GM11168 (cell line): ENCODE data around the gene C18orf63.
"Not testable (repeated sequence)": the region's sequence is repeated elsewhere in the genome, so short reads cannot be mapped to it uniquely, and the experiment has no call there.

ENCODE experiments used
- in situ Hi-C: fragments of 300-500 bp; cut with MboI; formaldehyde crosslinking; loops from one replicate; pipeline ENCODE4 v1.12.0; 2022; ENCODE audit warnings: low sequenced_read_pairs; ENCODE audit not compliant: unreplicated experiment

C18orf63 gene

DNA sequence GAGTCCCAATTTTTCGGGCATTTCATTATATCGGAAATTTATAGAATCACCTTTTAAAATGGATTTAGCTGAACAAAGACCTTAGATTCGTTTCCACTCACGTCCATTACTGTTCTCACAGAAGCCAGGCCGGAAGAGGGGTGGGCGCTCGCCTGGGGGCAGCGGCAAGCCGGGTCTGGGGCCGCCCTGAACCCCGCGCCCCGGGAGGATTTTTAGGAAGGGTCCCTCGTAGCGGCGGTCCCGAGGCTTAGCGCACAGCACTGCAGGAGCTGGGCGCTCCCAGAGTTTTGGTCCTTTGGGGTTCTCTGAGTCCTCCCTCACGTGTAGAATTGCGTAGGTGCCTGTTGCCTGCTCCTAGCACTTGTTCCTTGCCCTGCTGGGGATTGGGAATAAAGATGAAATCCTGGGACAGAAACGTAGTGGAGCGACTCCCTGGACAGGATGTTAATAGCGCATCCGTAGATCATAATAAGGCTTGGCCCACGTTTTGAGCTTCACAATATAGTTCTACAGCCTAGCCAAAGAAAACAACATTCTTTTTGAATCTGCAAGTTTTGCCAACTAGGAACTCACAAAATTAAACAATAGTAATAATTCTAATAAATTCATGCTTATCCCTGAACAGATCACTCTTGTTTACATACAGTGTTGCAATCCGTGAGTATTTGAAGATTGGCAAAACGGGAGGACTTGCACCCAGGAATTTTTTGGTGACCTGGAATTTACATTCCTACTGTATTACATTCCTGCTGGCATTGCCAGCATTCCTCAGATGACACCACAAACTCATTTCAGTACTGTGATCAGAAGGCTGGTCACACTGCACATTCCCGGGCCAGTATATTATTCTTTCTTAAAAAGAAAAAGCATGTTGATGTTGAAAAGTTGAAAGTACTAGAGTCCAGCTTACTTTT lies 875 bp downstream of the C18orf63 start:
- in situ Hi-C loops, result no loop called here

DNA sequence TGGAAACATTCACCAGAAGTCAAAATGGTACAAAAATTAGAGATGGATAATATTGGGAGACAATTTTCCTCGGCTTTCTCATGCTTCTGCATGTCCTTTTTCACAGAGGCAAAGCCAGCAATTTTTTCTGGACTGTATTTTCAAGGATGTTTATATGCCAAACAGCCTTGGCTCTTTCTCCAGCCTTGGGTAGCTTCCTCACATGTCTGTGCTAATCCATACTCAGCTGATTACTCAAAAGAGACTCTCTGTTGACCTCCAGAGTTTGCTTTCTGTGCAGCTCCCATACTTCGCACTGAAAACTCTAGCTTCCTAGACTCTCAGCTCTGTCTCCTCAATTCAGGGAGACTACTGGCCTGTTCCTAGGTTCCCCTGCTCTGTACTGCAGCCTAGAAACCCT lies 10.6 kb downstream of the C18orf63 start:
- in situ Hi-C loops, result no loop called here

DNA sequence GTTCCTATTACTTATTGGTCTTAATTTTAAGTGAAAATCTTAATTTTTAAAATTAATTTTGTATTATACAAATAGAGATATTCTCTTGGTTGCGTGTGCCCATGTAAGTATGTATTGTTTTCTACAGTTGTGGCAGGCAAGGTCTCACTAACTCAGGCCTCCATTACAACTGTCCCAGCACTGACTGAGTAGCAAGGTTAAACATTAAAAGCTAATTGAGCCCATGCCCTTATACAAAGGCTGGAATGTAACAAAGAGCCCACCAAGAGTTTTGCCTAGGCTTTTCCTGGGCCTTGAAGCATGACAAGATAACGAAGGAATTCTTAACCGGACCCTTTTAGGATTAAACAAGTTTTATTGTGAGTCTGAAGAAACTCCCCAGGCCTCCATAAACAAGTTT lies 11.2 kb downstream of the C18orf63 start:
- in situ Hi-C loops, result not testable (repeated sequence)

DNA sequence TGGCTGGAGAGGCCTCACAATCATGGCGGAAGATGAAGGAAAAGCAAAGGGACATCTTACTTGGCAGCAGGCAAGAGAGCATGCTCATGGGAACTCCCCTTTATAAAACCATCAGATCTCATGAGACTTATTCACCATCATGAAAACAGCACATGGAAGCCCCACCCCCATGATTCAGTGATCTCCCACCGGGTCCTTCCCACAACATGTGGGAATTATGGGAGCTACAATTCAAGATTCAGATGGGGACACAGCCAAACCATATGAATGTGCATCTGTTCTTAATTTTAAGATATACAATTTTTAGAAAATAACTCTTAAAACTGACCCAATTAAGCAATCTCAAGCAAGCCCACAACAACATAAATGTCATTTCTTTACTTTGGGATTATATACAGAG lies 12.6 kb downstream of the C18orf63 start:
- in situ Hi-C loops, result no loop called here

DNA sequence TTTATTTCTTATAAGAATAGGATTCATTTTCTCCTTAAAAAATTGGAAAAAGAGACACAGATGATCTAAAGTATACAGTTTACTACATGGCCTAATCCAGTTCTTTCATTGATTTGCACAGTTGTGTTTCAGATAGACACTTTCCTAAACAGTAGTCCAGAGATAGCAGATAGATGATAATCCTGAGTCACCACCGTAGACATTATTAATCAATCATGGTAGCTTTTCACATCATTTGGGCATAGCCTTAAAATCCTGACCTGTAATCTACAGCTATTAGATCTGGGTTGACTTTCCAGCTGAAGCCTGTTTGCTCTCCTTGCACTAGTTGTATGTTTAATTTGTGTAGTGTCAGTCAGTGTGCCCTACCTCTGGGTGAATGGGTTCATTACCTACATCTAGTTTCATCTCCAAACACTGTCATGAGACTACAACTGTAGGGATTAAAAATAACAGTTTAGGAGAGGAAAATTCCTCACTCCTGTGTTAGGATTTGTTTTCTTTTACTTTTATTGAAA lies 14.1 kb downstream of the C18orf63 start:
- in situ Hi-C loops, result no loop called here

DNA sequence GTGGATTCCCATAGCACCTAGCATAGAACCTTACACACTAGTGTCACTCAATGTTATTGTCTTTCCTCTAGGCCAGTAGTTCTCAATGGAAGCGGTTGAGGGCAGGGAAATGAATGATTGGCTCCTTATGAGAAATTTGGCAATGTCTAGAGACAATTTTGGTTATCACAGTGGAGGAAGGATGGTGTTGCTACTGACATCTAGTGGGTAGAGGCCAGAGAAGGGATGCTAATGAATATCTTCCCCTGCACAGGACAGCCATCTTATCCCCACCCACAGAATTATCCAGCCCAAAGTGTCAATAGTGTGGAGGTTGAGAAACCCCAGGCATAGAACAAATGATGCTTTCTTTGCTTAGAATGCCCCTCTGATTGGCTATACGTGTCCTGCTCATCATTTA lies 15.8 kb downstream of the C18orf63 start:
- in situ Hi-C loops, result no loop called here

DNA sequence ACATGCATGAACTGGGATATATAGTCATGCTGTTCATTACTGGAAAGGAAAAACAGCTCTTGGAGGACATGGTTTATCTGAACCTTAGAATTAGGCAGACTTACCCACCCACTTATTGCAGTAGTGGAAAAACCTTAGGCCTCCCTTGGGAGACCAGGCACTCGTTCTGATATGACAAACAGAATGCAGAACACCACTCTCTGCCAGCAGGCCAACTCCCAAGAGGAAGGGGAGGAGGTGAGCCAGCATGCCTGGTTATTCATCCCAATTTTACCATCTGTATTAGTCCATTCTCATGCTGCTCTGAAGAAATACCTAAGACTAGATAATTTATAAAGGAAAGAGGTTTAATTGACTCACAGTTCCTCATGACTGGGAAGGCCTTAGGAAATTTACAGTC lies 17.5 kb downstream of the C18orf63 start:
- in situ Hi-C loops, result no loop called here

DNA sequence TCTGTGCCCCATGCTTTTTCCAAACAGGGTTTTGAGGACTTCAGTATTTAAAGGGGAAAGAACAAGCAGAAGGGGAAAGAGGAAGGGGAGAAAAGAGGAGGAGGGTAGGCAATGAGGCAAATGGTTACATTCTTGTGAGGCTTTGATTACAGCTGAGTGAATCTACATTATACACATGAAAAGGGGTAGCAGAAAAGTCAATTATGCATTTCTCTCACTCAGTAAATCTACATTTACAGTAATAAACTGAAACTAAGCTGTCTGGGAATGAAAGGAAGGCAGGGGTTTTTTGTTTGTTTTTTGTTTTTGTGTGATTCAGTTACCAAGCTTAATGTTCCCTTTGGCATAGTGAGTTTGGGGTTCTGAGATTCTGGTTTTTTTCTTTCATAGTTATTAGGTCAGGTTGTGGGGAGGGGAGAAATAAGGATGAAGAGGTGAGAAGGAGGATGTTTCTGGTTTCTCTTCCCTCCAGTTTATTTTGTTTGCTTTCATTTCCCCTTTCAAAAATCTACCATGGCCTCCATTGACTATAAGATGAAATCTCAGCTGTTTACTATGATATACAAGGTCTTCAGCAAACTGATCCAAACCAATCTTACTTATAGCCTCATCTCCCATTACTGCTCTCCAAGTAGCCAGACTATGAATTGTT lies 18.7 kb downstream of the C18orf63 start:
- in situ Hi-C loops, result no loop called here

DNA sequence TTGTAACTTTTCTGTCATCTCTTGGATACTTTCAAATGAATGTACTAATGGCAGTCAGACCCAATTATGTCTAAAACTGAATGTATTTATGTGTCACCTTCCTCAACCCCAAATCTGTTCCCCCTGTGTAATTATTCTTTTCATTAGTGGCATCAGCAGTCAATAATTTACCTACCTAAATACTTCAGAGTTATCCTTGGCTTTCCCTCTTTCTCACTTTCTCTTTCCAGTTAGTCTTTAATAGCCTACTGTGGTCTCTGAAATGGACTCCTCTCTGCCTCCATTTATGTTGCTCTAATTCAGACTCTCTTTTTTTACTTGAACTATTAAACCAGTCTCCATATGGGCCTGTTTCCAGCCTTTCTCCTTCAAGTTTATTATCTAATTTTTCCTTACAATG lies 21.0 kb downstream of the C18orf63 start:
- in situ Hi-C loops, result no loop called here

DNA sequence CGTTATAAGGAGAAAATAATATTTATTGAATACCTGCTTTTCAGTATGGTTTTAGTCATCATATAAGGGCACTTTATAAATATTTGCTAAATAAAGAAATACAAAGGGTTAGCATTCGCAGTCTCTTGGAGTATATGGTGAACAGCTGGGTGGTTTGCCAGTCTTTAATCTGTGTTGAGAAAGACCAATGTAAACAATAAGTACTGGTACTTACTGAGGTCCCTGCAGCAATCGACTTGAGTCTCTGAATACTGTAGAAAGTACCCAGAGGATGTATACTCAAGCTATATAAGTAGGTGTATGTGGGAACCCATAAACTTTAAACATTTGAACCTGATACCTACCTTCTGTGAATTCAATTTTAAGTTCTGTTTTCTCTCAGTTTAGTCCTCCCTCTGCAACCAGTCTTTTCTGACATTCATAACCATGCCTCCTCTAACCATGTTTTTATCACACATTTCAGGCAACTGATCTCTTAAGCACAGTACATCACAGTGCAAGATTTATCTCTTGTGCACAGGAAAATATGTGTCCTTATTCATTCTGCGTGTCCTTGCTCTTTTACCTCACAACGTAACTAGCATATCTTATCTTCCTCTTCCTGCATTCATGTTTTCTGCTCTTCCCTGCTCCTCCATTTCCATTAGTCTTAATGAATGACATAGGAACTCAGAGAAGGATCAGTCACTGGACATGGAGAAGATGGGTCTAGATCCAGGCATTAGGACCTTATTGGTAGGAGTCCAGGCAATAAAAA lies 21.7 kb downstream of the C18orf63 start:
- in situ Hi-C loops, result no loop called here

DNA sequence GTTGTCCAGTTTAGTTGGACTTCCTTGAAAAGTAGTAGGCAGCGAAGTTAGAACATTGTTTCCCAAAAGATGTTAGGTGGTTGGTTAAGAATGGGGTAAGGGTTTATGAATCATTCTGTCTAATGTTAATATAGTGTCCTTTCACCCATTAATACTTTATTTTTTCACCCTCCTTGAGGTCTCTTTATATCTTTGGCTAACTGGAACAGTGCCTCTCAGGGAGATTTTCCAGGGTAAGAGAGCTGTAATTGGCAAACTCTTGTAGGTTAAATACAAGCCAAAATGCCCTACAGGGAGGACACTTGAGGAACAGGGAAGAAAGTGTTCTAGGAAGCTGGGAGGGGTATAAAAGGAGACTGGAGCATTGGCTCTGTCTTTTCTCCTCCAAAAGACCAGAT lies 22.3 kb downstream of the C18orf63 start:
- in situ Hi-C loops, result no loop called here

DNA sequence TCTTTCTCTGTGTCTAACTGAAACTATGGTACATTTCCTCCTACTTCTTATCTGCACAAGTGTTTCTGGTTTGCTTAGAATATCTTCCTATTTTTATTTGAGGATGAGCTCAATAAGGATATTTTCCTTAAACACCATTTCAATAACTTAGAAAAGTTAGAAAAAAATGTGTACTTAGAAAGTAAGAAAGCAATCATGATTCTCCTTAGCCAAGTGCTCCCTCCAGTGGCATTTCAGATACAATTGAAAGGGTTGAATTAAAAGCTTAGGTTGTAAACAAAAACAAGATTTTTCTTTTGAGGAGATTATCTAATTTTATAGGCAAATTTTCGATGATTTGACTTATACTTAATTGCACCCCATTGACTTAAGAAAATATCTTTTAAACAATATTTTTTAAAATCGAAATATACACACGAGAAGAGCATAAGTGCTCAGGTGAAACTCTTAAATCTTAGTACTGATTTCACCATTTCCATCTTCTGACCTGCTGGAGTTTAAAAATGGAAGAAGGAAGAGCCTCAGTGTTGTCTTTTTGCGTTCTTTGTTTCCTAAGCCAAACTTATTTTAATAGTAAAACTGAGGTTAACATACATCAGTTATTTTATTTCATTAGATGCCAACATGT lies 26.9 kb downstream of the C18orf63 start:
- in situ Hi-C loops, result loop anchor here (10.0 kb wide), 1 partner anchor 138 kb away; no protein-coding TSS in a partner anchor

DNA sequence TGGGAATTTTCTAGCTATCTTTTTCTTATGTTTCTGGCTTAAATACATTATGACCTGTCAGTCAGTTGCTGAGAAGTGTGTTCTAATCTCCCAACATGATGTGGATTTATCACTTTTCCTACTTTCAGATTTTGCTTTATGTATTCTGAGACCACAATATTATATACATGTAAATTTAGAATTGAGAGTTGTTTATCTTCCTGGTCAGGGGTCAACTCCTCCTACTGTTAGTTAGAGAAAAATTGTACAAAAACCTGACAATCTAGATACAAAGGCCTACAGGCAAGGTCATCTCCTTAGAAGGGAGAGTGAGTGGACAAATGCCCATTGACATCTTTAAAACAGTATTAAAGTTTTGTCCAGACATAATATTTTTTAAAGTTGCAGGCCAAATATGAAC lies 30.6 kb downstream of the C18orf63 start:
- in situ Hi-C loops, result loop anchor here (10.0 kb wide), 1 partner anchor 141 kb away; no protein-coding TSS in a partner anchor

DNA sequence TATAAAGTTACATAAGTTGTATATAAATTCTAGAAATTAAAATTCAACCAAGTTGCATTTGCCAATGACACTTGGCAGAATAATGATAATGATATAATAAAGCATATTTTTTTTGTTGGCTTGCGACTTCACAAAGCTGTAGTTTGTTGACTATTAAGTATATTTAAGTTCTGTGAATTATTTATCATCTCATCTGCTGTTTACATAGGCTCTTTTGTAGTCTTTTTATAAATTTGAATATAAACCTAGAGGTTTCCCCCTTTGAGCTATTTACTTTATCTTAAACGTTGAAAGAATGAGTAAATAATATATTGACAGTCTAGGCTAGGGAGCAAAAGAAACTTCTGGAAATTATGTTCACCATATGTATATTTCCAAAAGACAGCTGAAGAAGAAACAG lies 32.9 kb downstream of the C18orf63 start:
- in situ Hi-C loops, result loop anchor here (10.0 kb wide), 1 partner anchor 144 kb away; no protein-coding TSS in a partner anchor

DNA sequence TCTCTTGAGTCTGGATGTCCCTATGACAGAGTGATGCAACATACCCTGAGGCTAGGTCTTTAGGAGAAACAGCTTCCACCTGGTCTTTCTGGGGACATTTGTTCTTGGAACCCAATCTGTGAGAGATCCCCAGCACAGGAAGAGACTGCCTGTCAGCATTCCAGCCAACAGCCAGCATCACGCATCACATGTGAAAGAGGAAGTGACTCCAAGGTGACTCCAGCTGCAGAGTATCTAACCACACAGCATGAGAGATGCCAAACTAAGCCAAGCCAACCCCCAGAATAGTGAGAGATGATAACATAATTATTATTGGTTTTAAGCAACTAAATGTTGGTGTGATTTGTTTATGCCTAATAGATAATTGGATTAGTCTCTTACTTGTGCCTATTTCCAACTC lies 35.7 kb downstream of the C18orf63 start:
- in situ Hi-C loops, result loop anchor here (5.0 kb wide), 1 partner anchor 201 kb away; no protein-coding TSS in a partner anchor

DNA sequence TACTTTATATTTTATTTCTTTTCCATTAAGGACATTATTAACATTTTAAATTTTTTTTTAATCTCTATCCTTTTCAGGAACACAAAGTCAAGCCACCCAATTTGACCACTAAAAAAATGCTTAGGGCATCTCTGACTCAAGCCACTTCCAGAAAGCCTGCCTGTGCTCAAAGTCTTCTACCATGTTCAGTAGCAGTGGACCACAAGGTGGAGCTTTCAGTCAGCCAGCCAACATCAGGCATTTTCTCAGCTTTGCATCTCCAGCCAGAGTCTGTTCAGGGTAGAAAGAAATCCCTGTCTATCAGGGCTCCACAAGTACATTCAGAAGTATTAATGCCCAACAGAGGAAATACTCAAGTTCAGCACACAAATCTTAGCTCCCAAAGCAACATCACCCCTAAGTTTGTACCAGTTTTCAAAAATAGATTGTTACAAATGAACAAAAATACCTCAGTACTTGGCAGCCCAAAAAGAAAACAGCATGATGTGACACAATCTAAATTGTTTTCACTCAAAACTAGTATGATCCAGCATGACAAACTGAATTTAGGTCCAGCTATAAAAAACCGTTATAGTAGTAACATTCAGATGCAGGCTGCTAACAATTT lies 37.6 kb downstream of the C18orf63 start:
- in situ Hi-C loops, result loop anchor here (5.0 kb wide), 1 partner anchor 199 kb away; no protein-coding TSS in a partner anchor

DNA sequence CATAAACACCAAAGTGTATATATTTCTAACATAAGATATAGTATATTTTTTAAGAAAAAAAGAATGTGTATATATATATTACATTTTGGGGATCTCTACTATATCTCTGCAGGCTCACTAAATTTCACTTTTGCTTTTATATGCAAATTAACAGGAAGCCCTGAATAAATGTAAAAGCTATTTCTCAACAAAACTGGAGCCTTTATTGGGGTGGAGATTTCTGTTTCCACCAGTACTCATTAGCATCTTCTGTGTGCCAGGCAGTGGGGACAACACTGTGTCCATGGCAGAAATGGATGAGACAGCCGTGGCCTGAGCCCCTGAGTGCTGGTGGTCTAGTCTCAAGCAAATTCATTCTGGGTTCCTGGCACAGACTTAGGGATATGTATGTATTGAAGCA lies 41.3 kb downstream of the C18orf63 start:
- in situ Hi-C loops, result no loop called here

DNA sequence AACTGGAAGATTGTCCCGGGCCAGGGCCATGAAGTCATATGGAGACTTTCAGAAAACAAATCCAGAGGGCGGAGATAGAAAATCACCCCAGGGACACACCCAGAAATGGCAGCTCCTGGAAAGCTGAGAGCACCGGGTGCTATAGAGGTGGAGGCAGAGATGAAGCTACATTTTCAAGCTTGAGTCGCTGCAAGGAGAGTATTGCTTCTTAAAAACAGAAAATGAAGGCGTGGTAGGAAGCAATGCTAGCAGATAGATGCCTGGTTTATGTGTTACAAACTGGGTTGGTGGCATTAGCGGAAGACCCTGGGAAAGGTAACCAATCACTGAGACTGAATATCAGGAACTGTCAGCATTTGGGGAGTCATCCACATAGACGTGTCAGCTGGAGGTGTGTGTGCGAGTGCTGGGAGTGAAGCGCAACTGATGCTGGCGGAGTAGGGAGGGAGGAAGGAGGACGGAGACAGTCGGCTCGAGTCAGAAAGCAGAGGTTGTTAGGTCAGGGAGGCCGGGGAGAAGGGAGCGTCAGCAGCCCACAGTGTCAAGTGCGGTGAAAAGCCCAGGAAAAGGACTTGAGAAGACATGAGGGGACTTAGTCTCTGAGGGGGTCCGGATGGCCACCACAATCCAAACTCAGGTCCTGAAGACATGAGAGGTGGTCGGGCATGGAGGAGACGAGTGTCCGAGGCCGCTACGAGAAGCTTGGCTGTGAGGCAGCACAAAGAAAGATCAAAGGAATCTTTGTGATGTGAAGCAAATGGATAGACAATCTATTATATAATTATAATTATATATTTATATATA lies 45.4 kb downstream of the C18orf63 start:
- in situ Hi-C loops, result no loop called here

DNA sequence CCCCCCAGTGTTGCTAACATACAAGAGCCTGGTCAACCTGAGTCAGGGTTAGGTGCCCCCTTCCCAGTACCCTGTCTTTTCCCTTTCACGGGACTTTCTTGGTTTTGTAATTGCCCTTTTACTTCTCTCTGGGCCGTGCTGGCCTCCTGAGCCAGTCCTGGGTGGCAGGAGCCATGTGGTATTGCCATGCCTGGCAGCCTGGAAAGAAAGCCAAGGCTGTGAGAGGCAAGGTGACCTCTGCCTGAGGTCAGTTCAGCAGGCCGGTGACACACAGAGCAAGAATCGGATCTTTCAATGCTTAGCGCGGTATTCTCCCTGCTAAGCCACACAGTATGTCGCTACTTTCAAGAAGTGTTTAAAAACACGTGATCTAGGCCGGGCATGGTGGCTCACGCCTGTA lies 52.3 kb downstream of the C18orf63 start:
- in situ Hi-C loops, result no loop called here
